K562 (cell line): ENCODE results near the gene C18orf63. TPM values are rescaled to one million over a fixed set of nuclear protein-coding genes. Genes with fewer than 3 reads are reported as not detected.

ENCODE experiments used
- CLOCK ChIP-seq: fragments of 250-450 bp; sonication (Bioruptor Pico); IDR thresholded peaks from 2 replicates; pipeline ENCODE4 v1.4.0; 2020; ENCODE audit warnings: mild to moderate bottlenecking, moderate library complexity, borderline replicate concordance
- CTCF ChIP-seq, 3 experiments: IDR thresholded peaks in 2 of 3; conservative IDR thresholded peaks in 1 of 3; 2 replicates each; pipeline ENCODE4 v1.5.1; 2011 to 2012; ENCODE audit warnings: low read length in 3 of 3, mild to moderate bottlenecking in 3 of 3, control low read depth in 2 of 3, improper control_type of control experiment in 1 of 3, inconsistent platforms in 1 of 3, low read depth in 1 of 3, mixed read lengths in 1 of 3, moderate library complexity in 1 of 3; ENCODE audit not compliant: insufficient read depth in 2 of 3
- CTCFL ChIP-seq: IDR thresholded peaks from 2 replicates; pipeline ENCODE4 v1.6.1; 2011; ENCODE audit warnings: borderline replicate concordance, low read depth, mild to moderate bottlenecking, moderate library complexity, low read length; ENCODE audit not compliant: insufficient read depth, poor library complexity, severe bottlenecking
- DEAF1 ChIP-seq: fragments of 450-650 bp; formaldehyde crosslinking; IDR thresholded peaks from 2 replicates; pipeline ENCODE4 v1.4.0; 2020; ENCODE audit warnings: mild to moderate bottlenecking, moderate library complexity
- STAG1 ChIP-seq: sonication (generic); formaldehyde crosslinking; IDR thresholded peaks from 2 replicates; pipeline ENCODE4 v1.5.0; 2020; ENCODE audit warnings: missing genetic modification reagents, borderline replicate concordance
- polyA plus RNA-seq, 8 experiments: library from polyadenylated mRNA; depleted of rRNA in 4 of 8; stranded (reverse) in 5 of 8; unstranded in 3 of 8; fragments of >200 nt; fragmentation: Nextera tagmentation in 2 of 8; fragmentation: Illumina TruSeq in 1 of 8; extraction: Ambion mirVana in 2 of 8; extraction: Trizol in 1 of 8; gene quantifications; 2 replicates each; pipeline versions ENCODE4 v1.2.1 to v1.2.3, GENCODE V29; 2011 to 2014; ENCODE audit warnings: inconsistent platforms in 1 of 8, missing spikeins in 1 of 8
- total RNA-seq, 7 experiments: library from RNA; depleted of rRNA in 6 of 7; stranded (reverse); fragments of >200 nt in 6 of 7; fragmentation: Illumina TruSeq in 2 of 7; extraction: Trizol in 2 of 7; gene quantifications; 2 replicates each; pipeline versions ENCODE4 v1.2.1 to v1.2.3, GENCODE V29; 2011 to 2021; ENCODE audit warnings: low replicate concordance in 1 of 7

C18orf63 gene
- total and polyA plus RNA-seq, 9 of the 15 experiments (the other 6 are each of a cell fraction or from before 2014, with no cell fraction given): not detected

- TF ChIP-seq CLOCK (CRISPR knock-in tag) (no peak), STAG1 (CRISPR knock-in tag) (peak; percentile 26; the same call in 1 of the 2 replicates), DEAF1 (CRISPR knock-in tag) (peak; percentile 52; the same call in 1 of the 2 replicates), CTCFL (peak; percentile 21), CTCF (IDR thresholded peaks at IDR 0.05 in 2 of 3, conservative IDR thresholded peaks at IDR 0.05 in 1 of 3; ENCODE audit: insufficient read depth in 2 of 3, low read depth in 1 of 3, low read length in 3 of 3) (peak; percentile 54 to 64 (median 63))
Measured at GRCh38 chr18:74353169-74353775, 37.6 kb downstream of the C18orf63 start (continued).
